PC-9 (cell line): ENCODE results near the gene PRC1. TPM values are rescaled to one million over a fixed set of nuclear protein-coding genes. Genes with fewer than 3 reads are reported as not detected.

Source experiments
- BruUV-seq: library from RNA; stranded (reverse); fragments of 400-500 nt; replicated peaks from 2 replicates; lab custom pipeline; 2021; lab: Mats Ljungman, UMichigan
- CTCF ChIA-PET: fragments of 300-600 bp; sonication (Branson Sonifier 250); formaldehyde crosslinking; loops from one replicate; lab custom pipeline; 2022; ENCODE audit warnings: antibody characterized with exemption; lab: Charles Lee
- POLR2A ChIA-PET: fragments of 300-600 bp; sonication (Branson Sonifier 250); formaldehyde crosslinking; loops from one replicate; lab custom pipeline; 2022; ENCODE audit warnings: antibody characterized with exemption; ENCODE audit not compliant: unreplicated experiment; lab: Charles Lee
- DNase-seq, 2 experiments: peaks; one replicate each; pipeline versions ENCODE4 v3.0.0 to v3.0.0-alpha.2; 2015 to 2022; ENCODE audit warnings: mixed read lengths in 1 of 2
- H2AFZ ChIP-seq: fragments of 200-600 bp; sonication (generic); 2 replicates; pipeline ENCODE4 v1.8.1; 2017; ENCODE audit warnings: antibody characterized with exemption
- H3F3A ChIP-seq: fragments of 200-600 bp; sonication (generic); 2 replicates; pipeline ENCODE4 v1.8.1; 2017; ENCODE audit warnings: antibody characterized with exemption, mild to moderate bottlenecking, low read depth; ENCODE audit not compliant: insufficient read depth
- H3K27ac ChIP-seq: fragments of 200-600 bp; sonication (generic); 2 replicates; pipeline ENCODE4 v1.6.1; 2016; ENCODE audit warnings: mixed run types
- H3K27me3 ChIP-seq: fragments of 200-600 bp; sonication (generic); 2 replicates; pipeline ENCODE4 v1.6.1; 2016; ENCODE audit warnings: low read depth, mixed run types; ENCODE audit not compliant: insufficient read depth
- H3K36me3 ChIP-seq: fragments of 200-600 bp; sonication (generic); 2 replicates; pipeline ENCODE4 v1.6.1; 2016; ENCODE audit warnings: low read depth, mixed run types
- H3K4me1 ChIP-seq: fragments of 200-600 bp; sonication (generic); replicated peaks from 2 replicates; pipeline ENCODE4 v1.6.1; 2016; ENCODE audit warnings: mixed run types; ENCODE audit not compliant: insufficient read depth
- H3K4me2 ChIP-seq: fragments of 200-600 bp; sonication (generic); 2 replicates; pipeline ENCODE4 v1.6.1; 2017; ENCODE audit warnings: mixed run types
- H3K4me3 ChIP-seq: fragments of 200-600 bp; sonication (generic); 2 replicates; pipeline ENCODE4 v1.6.1; 2016; ENCODE audit warnings: mixed run types
- H3K79me2 ChIP-seq: fragments of 200-600 bp; sonication (generic); 2 replicates; pipeline ENCODE4 v1.6.1; 2017; ENCODE audit warnings: low read depth, mixed run types
- H3K9me2 ChIP-seq: fragments of 200-600 bp; sonication (generic); 2 replicates; pipeline ENCODE4 v1.8.1; 2017; ENCODE audit warnings: mild to moderate bottlenecking; ENCODE audit not compliant: insufficient read depth
- H3K9me3 ChIP-seq: fragments of 200-600 bp; sonication (generic); 2 replicates; pipeline ENCODE4 v1.8.1; 2016; ENCODE audit warnings: low read depth; ENCODE audit not compliant: insufficient read depth
- H4K20me1 ChIP-seq: fragments of 200-600 bp; sonication (generic); 2 replicates; pipeline ENCODE4 v1.8.1; 2017; ENCODE audit not compliant: insufficient read depth
- CTCF ChIP-seq: fragments of 200-600 bp; sonication (generic); conservative IDR thresholded peaks from 2 replicates; pipeline ENCODE4 v1.6.1; 2017; ENCODE audit warnings: mixed run types, antibody characterized with exemption, mild to moderate bottlenecking, moderate library complexity
- EZH2 ChIP-seq: fragments of 200-600 bp; sonication (generic); IDR thresholded peaks from 2 replicates; pipeline ENCODE4 v1.8.0; 2017; ENCODE audit warnings: antibody characterized with exemption, low read depth
- intact Hi-C: fragments of 100-400 bp; cut with micrococcal nuclease; formaldehyde crosslinking; loops from one replicate; pipeline ENCODE4 v1.10.0; 2022; ENCODE audit not compliant: unreplicated experiment
- total RNA-seq: library from RNA; stranded (reverse); gene quantifications from 2 replicates; pipeline ENCODE4 v1.2.3, GENCODE V29; 2021

Gene PRC1
- total RNA-seq, 1 experiment from 2014 or later: 145 TPM

GRCh38 chr15:90974216-90974615 lies 20.1 kb downstream of the PRC1 start:
- no peaks in the 10 kb centered on the region for H3K9me3 ChIP-seq
- peaks cover 6% of the 10 kb centered on the region; the same call in 1 of the 2 replicates for H3F3A ChIP-seq
- no peak overlapping the region for H3K4me3 ChIP-seq
- no peaks in the 10 kb centered on the region for H3K4me1 ChIP-seq
- CTCF ChIA-PET: no interaction called here
- no TSS peak for BruUV-seq
- no peaks in the 10 kb centered on the region for H3K27me3 ChIP-seq
- no peak overlapping the region for H3K27ac ChIP-seq
- DNase-seq: no peak
- no peaks in the 10 kb centered on the region for H3K9me2 ChIP-seq
- no peak for TF ChIP-seq EZH2
- no peak for TF ChIP-seq CTCF
- no peak overlapping the region for H2AFZ ChIP-seq
- H3K79me2 ChIP-seq: no peaks in the 10 kb centered on the region
- POLR2A ChIA-PET: no interaction called here
- peaks cover 31% of the 10 kb centered on the region for H3K36me3 ChIP-seq
- intact Hi-C loops: no loop called here
- no peaks in the 10 kb centered on the region for H4K20me1 ChIP-seq
- no peak overlapping the region for H3K4me2 ChIP-seq

- H3K4me1 ChIP-seq: no peaks in the 10 kb centered on the region
- CTCF ChIA-PET: interaction anchor here (0.6 to 0.7 kb wide), 2 partner anchors 78 to 1173 kb away, joined by 4 to 10 read pairs; no protein-coding TSS in a partner anchor
- no peak for DNase-seq
- no peak overlapping the region for H2AFZ ChIP-seq
- 0 out of 2 replicates have a peak, but pooled peaks cover 3% of the 10 kb centered on the region for H4K20me1 ChIP-seq
- H3K36me3 ChIP-seq: peaks cover 23% of the 10 kb centered on the region
- no peak overlapping the region for H3K27ac ChIP-seq
- POLR2A ChIA-PET: no interaction called here
- intact Hi-C loops: no loop called here
- peaks cover 22% of the 10 kb centered on the region; the same call in 1 of the 2 replicates for H3F3A ChIP-seq
- no peaks in the 10 kb centered on the region for H3K9me2 ChIP-seq
- no TSS peak for BruUV-seq
- H3K79me2 ChIP-seq: no peaks in the 10 kb centered on the region
- no peak for TF ChIP-seq CTCF
- no peak for TF ChIP-seq EZH2
- no peak overlapping the region for H3K4me2 ChIP-seq
- H3K4me3 ChIP-seq: no peak overlapping the region
- H3K9me3 ChIP-seq: no peaks in the 10 kb centered on the region
- H3K27me3 ChIP-seq: no peaks in the 10 kb centered on the region
Measured at GRCh38 chr15:90972133-90972532, 22.2 kb downstream of the PRC1 start.

GRCh38 chr15:90970274-90970673 lies 24.1 kb downstream of the PRC1 start:
- Histone ChIP-seq H4K20me1 (0 out of 2 replicates have a peak, but pooled peaks cover 3% of the 10 kb centered on the region), H3K27ac (no peak overlapping the region), H3K4me3 (no peak overlapping the region), H3K9me2 (no peaks in the 10 kb centered on the region), H3K79me2 (no peaks in the 10 kb centered on the region), H2AFZ (no peak overlapping the region), H3K4me2 (no peak overlapping the region), H3K36me3 (peaks cover 28% of the 10 kb centered on the region), H3K4me1 (no peaks in the 10 kb centered on the region), H3F3A (peaks cover 28% of the 10 kb centered on the region; the same call in 1 of the 2 replicates), H3K27me3 (no peaks in the 10 kb centered on the region), H3K9me3 (no peaks in the 10 kb centered on the region)
- ChIA-PET POLR2A (no interaction called here), CTCF (no interaction called here)
- DNase-seq: no peak
- no peak for TF ChIP-seq CTCF
- TF ChIP-seq EZH2: no peak
- BruUV-seq: no TSS peak
- intact Hi-C loops: no loop called here
